T47D (cell line): Measurements from ENCODE around the gene ELAVL1.

ENCODE experiments used
- DNase-seq, 2 experiments: peaks; one replicate each; pipeline versions ENCODE4 v3.0.0 to v3.0.0-alpha.2; 2011 to 2012; ENCODE audit warnings: low read depth in 1 of 2, low spot score in 1 of 2
- JUND ChIP-seq: IDR thresholded peaks from 2 replicates; pipeline ENCODE4 v1.6.1; 2012; ENCODE audit warnings: low read depth
- in situ Hi-C: cut with HindIII; loops from 2 replicates; pipeline ENCODE4 v1.10.0; 2016; ENCODE audit warnings: low sequenced_read_pairs, low pct_unique_long_range_greater_than_20kb

Gene ELAVL1

DNA sequence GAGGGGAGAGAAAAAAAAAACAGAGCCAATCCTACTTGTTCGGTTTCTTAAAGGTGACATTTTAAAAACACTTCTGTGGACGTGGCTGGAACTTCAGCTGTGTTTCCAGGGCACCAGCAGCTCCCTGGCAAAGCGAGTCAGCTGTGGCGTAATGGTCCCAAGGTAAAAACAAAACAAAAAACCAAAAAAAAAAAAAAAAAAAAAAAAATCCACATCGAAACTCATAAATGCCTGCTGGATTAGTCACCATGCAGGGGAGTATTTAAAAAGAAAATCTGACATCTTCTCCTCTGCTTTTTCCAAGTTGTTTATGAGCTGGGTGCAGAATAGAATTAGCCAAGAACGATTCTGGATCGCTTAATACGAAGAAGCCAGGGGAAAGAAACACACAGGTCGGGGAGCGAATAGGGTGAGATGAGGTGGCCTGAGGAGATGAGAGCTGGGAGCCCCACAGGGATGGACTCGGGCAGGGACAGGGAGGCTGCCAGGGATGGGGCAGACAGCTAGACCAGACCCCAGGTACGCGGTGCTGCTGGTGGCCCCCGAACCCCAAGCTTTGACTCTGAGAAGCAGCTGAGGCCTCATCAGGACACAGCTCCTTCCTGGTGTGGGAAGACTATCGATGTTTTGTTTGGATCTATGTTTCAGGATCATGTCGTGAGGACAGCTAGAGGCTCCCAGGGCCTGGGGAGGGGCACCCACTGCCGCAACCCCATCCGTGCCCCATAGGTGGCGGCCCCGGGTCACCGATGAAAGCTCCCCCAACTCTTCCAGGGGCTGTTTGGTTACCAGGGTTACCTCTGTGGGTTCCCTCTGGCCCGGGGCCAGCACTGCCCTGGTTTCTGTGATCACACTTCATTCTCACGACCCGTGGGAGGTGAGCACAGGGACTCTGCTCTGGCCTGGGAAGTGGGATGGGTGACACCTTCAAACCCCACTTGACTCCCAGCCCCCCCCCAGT lies 76.4 kb downstream of the ELAVL1 start:
- no peak for DNase-seq
- in situ Hi-C loops = no loop called here
- no peak for TF ChIP-seq JUND

DNA sequence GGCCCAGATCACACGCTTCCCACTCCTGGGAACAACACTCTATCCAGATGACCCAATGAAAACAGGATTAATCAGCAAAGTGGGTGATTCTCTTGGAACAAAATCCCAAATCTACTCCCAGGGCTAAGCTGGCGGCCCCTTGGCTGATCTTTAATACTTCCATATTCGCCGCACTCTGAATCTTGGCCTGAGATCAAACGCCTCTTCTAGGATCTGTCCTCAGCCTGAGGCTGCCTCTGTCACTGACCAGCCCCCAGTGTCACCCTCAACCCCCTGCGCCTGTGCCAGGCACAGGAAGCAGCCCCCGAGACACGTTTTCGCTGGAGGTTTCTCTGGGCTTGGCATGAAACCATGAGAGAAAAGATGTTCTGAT lies 77.1 kb downstream of the ELAVL1 start:
- in situ Hi-C loops = no loop called here
- TF ChIP-seq JUND = no peak
- no peak for DNase-seq

DNA sequence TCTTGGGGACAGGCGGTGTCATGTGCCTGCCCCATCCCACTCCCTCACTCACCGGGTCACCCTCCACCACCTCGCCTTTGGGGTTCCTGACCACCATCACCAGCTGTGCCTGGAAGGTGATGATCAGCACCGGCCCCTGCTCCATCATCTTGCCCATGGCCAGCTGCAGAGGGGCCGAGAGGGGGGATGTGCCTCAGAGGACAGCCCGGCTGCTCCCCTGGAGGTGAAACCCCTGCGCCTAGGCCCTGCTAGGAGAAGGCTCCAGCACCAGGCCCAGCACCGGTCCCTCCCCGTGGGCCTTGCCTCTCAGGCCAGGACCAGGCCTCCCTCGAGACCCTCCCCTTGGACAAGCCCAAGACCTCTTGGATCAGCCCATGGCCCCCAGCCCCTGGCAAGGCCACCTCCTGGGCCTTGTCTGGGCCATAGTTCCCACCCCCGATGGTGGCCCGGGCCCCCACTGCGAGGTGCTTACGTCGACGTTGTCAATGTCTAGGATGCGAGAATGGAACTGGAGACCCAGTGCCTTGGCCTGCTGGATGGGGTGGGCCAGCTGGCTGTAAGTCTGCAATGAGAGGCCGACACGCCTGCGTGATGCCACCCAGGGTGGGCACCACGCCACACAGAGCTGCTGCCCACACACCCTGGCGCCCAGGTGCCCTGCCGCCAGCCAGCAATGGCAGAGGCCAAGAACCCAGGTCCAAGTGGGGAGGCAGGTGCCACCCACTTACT lies 77.7 kb downstream of the ELAVL1 start:
- no peak for DNase-seq
- TF ChIP-seq JUND = no peak
- in situ Hi-C loops = no loop called here

DNA sequence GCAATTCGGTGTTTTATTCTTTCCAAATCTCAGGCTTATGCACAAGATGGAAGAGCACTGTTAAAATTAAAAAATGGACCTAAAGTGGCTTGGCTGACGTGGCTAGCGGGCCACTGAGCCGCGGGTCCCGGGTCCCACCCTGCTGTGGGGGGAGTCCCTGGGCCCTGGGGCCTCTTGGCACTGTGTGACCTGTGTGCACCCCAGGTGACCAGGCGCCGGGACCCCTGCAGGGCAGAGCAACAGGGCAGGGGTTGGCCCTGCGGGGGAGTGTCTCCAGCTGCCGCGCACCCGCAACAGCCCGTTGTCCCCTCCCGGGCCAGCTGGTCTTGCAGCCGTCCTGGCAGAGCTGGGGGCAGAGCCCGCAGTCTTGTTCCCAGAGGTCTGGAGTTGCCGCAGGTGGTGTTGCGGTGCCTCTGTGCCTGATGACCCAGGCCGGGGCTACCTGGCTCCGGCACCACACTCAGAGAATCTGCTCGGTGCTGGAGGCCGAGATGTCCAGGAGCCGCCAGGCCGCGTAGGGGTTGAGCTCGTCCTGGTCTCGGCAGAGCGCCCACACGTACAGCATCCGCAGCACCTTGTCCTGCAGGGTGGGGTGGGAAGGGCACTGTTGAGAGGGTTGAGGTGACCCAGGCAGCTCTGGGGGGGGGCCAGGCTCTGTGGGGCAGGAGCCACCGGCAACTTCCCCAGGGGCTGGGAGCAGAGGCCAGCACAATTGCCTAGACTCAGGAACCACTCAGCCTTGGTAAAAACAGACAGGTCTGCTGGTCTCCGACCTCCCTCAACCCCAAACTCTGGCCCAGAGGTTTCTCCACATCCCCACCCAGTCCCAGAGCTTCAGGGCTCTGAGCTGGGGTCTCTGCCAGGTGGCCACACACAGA lies 78.5 kb downstream of the ELAVL1 start:
- no peak for DNase-seq
- in situ Hi-C loops = no loop called here
- TF ChIP-seq JUND = no peak

DNA sequence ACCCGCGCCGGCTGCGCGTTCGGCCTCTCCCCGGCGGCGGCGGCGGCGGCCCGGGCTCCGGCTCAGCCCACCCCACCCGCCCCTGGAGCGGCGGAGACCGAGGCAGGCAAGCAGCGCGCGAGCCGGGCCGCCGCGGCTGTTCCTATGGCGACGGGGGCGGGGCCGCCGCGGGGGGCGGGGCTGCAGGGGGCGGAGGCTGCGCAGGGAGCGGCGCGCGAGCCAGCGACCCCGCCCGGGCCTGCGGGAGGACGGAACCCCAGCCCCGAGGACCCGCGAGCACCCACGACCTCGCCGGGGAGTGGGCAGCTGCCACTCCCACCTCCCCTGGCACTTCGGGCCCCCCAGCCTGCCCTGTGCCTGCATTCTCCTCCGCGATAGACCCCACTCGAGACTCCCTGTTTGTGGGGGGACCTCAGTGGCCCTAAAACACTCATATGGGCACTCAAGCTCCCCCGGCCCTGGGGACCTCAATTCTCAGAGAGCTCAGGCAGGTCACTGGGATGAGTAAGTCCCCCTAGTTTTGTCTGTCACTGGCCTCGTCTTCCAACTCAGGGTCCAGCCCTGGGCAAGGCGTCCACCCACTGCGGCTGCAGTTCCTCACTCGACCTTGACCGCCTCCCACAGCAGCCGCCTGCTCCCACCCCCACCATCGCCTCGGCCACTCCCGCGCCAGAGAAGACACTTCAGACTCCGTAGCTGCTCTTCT lies 79.3 kb downstream of the ELAVL1 start, which contains the start of gene CTXN1:
TSS of gene CTXN1 (minus strand) at position 115 of the 706 bp plus-strand sequence. CDS start 597 bp downstream, outside the sequence.
- no peak for TF ChIP-seq JUND
- peak; percentile 69 to 80 for DNase-seq
- in situ Hi-C loops = no loop called here

DNA sequence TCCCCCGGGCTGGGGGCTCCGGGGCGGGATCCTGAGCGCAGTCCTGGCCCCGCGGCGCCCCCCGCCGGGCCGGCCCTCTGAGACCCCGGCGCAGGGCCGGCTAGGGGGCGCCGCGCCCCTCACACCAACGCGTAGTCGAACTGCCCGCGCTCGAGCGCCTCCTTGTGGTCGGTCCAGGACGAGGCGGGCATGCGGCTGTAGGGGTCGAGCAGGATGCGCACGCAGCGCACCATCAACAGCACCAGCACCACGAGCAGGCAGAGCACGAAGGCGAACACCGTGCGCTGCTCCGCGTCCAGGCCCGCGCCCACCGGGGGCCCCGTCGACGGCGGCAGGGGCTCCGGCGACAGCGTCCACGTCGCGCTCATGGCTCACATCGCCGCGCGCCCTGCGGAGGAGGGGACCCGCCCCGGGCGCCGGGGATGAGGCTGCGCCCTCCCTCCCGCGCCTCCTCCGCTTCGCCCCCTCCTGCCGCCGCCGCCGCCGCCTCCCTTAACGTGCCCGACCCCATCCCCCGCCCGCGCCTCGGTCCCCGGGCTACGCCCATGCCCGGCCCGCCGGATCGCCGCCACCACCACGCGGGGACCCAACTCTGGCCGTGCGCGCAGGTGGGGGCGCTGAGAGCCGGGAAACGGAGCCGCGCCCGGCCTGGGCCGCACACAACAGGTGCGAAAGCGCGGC lies 80.1 kb downstream of the ELAVL1 start:
- in situ Hi-C loops = no loop called here
- TF ChIP-seq JUND = no peak
- peak; percentile 65 to 69 for DNase-seq

DNA sequence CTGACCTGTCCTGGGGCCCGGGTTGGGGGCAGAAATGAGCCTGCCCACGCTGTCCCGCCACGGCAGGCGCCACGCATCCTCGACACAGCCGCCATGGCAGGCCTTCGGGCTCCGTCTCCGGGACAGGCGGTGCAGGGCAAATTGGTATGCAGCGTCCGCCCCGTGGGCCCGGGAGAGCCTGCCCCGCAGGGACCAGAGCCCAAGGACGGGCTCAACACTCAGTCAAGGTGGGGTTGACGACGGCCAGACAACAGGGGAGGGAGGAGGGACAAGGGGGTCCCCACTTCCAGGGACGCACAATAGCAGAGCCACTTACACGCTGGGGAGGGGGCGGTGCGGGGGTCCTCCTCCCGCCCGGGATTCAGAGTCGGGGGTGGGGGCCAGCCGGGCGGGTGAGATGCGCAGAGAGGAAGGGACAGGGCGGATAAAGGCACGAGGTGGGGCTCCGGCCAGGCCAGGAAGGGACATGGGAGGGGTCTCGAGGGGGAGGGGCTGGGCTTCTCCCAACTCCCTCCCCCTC lies 80.7 kb downstream of the ELAVL1 start:
- in situ Hi-C loops = no loop called here
- DNase-seq = no peak
- TF ChIP-seq JUND = no peak

DNA sequence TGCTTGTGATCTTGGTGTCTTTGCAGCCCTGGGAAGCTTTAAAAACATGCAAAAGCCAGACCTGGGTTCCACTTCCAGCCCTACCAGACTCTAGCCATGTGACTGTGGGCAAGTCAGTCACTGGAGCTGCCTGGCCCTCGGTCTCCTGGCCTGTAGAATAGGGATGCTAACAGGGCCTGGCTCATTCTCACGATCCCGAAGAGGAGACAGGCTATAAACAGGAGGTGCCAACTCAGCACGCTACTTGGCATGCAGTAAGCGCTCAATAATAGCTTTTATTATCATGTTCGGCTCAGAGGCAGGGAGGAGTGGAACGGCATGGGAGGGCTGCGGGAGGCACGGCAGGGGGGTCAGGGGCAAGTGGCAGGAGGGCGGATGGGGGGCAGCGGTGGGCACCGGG lies 81.2 kb downstream of the ELAVL1 start:
- no peak for TF ChIP-seq JUND
- in situ Hi-C loops = no loop called here
- no peak for DNase-seq

DNA sequence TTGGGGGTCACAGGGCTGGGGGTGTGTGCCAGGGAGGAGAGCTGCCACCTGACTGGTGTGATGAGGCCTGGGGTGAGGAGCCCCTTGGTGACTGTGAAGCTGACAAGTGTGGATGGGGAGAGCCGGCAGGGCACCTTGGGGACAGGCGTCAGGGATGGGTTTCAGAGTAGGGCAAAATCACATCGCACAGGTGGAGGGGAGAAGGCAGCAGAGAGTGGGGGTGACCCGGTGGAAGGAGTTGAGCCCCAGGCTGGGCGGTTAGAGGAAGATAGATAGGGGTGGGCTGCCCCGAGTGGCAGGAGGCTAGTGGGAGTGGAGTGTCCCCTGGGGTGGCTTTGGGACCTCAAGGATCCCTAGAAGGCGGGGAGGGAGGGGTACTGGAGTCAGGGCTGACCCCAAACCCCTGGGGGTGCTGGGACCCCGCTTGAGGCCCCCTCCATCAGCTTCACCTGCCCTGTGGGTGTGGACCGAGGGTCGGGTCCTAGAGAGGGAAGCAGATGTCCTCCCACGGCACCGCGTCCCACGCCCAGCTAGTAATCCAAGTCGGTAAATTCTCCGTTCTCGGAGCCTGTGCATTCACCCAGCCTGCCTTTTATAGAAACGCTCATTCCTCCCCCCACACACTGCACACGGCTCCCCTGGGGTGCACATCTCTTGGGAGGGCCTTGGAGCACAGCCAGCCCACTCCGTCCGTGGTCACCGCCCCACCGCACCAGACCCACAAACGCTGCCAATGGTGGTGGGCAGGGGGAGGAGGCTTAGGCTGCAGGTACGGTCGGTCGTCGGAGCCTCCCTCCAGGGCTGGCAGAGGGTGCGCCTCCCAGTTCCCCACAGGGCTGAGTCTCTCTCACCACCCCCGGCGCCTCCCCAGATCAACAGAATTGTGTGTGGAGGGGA lies 81.9 kb downstream of the ELAVL1 start:
- in situ Hi-C loops = no loop called here
- TF ChIP-seq JUND = no peak
- no peak for DNase-seq

DNA sequence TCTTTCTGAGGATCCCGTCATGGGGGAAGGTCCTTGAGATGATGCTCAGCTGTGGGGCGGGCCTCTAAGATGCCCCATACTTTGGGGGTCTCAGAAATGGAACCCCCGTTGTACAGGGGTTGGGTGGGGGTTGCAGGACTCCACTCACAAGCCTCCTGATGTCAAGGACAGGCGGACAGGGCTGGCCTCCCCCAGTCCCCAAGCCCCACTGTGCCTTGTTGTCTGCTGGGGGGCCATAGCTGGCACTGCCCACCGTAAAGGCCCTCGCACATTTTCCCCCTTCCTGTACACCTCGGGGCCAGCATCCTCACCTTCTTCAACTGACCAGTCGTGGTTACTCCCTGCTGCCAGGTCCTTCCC lies 82.6 kb downstream of the ELAVL1 start:
- no peak for DNase-seq
- no peak for TF ChIP-seq JUND
- in situ Hi-C loops = no loop called here
